SK-N-MC (cell line): ENCODE data around the gene EFCAB8.

ENCODE experiments used
- DNase-seq: peaks from one replicate; pipeline ENCODE4 v3.0.0-alpha.2; 2011; ENCODE audit warnings: low read depth, low spot score
- H3K27ac ChIP-seq: fragments of 200-600 bp; sonication (generic); 2 replicates; pipeline ENCODE4 v1.5.1; 2016; ENCODE audit warnings: mixed run types
- H3K36me3 ChIP-seq: fragments of 200-600 bp; sonication (generic); 2 replicates; pipeline ENCODE4 v1.6.1; 2017; ENCODE audit warnings: antibody characterized with exemption, low read length, mixed read lengths; ENCODE audit not compliant: insufficient read depth
- H3K4me3 ChIP-seq: fragments of 200-600 bp; sonication (generic); 2 replicates; pipeline ENCODE4 v1.5.1; 2016
- H3K9ac ChIP-seq: fragments of 200-600 bp; sonication (generic); 2 replicates; pipeline ENCODE4 v1.8.0; 2017; ENCODE audit warnings: mixed run types, mixed read lengths; ENCODE audit not compliant: insufficient read length
- H3K9me3 ChIP-seq: fragments of 200-600 bp; sonication (generic); 2 replicates; pipeline ENCODE4 v1.6.1; 2017; ENCODE audit warnings: low read depth, mild to moderate bottlenecking, antibody characterized with exemption, low read length, moderate library complexity, mixed read lengths
- EZH2 ChIP-seq: fragments of 200-600 bp; sonication (generic); IDR thresholded peaks from one replicate; pipeline ENCODE4 v1.6.1; 2017; ENCODE audit warnings: antibody characterized with exemption
- FOXP2 ChIP-seq: optimal IDR thresholded peaks from 2 replicates; pipeline ENCODE3; 2011; ENCODE audit warnings: mild to moderate bottlenecking, moderate library complexity; ENCODE audit not compliant: insufficient read depth; ENCODE audit errors: extremely low read length, control extremely low read depth
- POLR2AphosphoS5 ChIP-seq: IDR thresholded peaks from 2 replicates; pipeline ENCODE4 v1.6.1; 2012; ENCODE audit warnings: mild to moderate bottlenecking, low read depth, low read length, borderline replicate concordance

The EFCAB8 gene

DNA sequence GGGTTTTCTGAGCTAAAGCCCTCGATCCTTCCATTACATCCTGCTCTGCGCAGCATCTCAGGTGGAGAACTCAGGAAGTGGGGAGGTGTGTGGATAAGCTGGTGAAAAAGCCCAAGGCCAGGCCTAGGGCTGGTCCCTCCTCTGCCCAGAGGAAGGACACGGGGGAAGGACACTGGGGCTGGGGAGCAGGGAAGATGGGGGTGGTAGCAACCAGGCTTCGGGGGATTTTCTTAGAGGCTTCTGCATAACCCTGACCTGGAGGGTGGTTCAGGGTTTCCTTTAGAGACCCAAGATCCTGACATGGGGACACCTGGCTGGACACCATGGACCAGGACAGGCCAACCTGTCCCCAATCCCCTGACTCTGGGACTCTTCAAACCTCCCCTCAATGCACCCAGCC lies 107.7 kb downstream of the EFCAB8 start:
- Histone ChIP-seq H3K27ac (no peak overlapping the region), H3K4me3 (no peak overlapping the region), H3K36me3 (no peaks in the 10 kb centered on the region), H3K9ac (no peak overlapping the region), H3K9me3 (no peaks in the 10 kb centered on the region)
- no peak for DNase-seq
- no peak for TF ChIP-seq POLR2AphosphoS5
- no peak for TF ChIP-seq FOXP2
- TF ChIP-seq EZH2, result no peak

DNA sequence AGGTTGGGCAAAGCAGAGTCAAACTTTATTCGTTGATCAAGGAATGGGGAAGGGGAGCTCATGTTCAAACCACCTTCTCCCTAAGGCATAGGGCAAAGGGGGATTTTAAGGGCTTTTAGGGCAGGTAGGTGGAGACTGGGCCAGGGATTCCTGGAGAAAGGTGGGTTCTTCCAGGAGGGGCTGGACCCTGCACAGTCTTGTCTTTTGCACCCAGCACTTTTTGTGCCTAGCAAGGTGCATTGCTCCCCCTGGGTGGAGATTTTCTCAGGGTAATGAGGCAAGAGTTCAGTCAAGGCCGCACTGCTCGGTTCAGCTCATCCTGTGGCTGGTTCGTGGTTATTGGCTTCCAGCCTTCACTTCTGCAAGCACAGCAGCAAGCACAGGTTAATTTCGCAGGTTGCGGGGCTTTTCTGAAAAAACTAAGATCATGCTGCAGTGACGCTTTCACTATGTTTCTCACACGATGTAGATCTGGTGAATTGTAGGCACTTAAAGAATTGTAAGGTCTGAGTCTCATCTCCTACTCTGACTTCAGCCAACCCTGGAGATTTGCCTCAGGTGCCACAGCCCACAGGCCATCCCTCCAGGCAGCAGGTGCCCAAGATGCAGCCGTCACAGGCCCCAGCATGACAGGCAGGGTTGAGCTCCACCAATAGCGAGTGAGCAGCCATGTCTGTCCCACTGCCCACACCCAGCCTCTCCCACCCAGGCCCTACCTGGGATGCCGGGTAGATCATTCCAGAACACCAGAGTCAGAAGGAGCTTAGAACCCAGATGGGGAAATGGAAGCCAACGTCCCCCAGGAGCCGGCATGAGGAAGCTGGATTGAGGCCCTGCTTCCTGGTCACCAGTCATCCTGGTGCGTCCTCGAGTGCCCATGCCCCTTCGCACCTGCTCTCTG lies 108.4 kb downstream of the EFCAB8 start:
- no peak for DNase-seq
- no peaks in the 10 kb centered on the region for H3K36me3 ChIP-seq
- no peaks in the 10 kb centered on the region for H3K9me3 ChIP-seq
- TF ChIP-seq FOXP2, result no peak
- TF ChIP-seq POLR2AphosphoS5, result no peak
- no peak for TF ChIP-seq EZH2
- H3K9ac ChIP-seq, result no peak overlapping the region
- H3K4me3 ChIP-seq, result no peak overlapping the region
- H3K27ac ChIP-seq, result no peak overlapping the region

DNA sequence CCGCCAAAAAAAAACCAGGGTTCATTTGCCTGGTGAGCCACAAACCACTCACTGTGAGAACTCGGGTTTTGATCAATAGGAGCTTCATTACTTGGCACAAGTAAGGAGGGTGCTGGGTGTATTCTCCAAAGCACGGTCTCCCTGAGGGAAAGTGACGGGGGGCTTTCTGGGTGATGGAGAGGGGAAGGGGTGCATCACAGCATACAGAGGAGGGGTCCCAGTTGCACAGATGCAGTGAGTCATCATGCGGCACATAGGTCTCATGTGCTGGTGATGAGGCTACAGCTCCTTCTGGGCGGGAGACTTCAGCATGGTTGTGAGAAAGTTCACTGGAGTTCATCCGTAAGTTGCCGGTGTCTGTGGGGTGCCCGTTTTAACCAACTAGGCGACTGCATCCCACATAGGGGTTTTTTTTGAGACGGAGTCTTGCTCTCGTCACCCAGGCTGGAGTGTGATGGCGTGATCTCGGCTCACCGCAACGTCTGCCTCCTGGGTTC lies 109.3 kb downstream of the EFCAB8 start:
- H3K9me3 ChIP-seq, result no peaks in the 10 kb centered on the region
- no peaks in the 10 kb centered on the region for H3K36me3 ChIP-seq
- DNase-seq, result no peak
- H3K9ac ChIP-seq, result no peak overlapping the region
- TF ChIP-seq POLR2AphosphoS5, result no peak
- no peak for TF ChIP-seq FOXP2
- TF ChIP-seq EZH2, result no peak
- H3K27ac ChIP-seq, result no peak overlapping the region
- H3K4me3 ChIP-seq, result no peak overlapping the region

DNA sequence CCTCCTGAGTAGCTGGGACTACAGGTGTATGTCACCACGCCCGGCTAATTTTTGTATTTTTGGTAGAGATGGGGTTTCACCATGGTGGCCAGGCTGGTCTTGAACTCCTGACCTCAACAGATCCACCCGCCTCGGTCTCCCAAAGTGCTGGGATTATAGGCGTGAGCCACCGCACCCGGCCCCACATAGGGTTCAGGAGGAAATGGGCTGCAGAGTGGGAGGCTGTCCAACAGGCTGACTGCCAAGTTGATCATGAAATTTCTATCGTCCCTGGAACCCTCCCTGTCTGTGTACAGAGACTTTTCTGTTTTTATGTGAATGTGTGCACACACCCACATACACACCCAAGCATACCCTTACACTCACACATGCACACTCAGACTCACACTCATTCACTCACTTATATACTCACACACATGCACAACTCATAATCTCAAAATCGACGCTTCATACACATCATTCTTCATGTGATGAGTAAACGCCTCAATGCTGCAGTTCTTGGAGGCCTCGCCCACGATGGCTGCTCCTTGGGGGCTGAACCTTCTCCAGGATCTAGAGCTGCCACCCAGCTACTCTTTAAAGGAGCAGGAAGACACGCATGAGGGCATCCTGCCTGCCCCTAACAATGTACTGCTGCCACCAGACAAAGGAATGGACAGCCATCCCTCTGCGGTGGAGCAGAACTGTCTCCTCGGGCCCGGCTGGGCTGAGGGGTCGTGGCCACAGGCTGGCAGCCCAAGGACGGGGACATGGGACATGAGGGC lies 109.9 kb downstream of the EFCAB8 start:
- no peak overlapping the region for H3K27ac ChIP-seq
- no peaks in the 10 kb centered on the region for H3K36me3 ChIP-seq
- DNase-seq, result no peak
- no peak overlapping the region for H3K9ac ChIP-seq
- no peak overlapping the region for H3K4me3 ChIP-seq
- TF ChIP-seq POLR2AphosphoS5 (no peak), FOXP2 (no peak), EZH2 (no peak)
- no peaks in the 10 kb centered on the region for H3K9me3 ChIP-seq

DNA sequence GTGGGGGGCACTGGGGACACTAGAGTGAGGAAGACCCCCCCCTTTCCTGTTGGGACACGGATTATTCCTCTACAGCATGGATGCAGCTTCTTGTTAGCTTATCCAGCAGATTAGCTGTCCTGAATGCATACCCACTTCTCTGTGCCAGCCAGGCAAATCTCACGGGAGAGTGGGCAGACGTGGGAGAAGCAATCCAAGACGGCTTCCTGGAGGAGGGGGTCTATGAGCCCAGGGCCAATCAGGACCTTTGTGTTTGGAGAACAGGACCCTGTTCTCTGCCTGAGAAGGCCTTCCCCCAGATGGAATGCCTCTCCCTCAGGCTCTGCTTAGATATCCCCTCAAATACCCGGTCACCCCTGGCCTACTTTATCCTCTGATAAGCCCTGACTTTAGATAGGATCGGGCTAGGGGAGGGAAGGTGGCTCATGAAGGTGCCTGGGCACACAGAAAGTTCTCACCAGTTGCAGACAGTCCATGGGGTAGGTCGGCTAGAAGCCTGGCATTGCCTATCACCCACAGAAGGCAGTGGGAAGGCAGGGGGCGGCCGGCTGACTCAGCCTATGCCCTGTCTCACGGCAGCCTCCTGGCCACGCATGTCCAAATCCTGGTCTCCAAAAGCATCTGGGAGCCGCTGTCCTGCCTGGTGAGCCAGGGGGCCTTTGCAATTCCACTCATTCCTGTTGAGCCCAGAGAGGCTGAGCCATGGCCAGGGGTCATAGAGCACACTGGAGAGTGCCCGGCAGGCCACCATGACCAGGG lies 110.8 kb downstream of the EFCAB8 start:
- Histone ChIP-seq H3K36me3 (no peaks in the 10 kb centered on the region), H3K9me3 (no peaks in the 10 kb centered on the region), H3K4me3 (no peak overlapping the region), H3K9ac (no peak overlapping the region), H3K27ac (no peak overlapping the region)
- TF ChIP-seq FOXP2 (no peak), EZH2 (no peak), POLR2AphosphoS5 (no peak)
- DNase-seq, result no peak

DNA sequence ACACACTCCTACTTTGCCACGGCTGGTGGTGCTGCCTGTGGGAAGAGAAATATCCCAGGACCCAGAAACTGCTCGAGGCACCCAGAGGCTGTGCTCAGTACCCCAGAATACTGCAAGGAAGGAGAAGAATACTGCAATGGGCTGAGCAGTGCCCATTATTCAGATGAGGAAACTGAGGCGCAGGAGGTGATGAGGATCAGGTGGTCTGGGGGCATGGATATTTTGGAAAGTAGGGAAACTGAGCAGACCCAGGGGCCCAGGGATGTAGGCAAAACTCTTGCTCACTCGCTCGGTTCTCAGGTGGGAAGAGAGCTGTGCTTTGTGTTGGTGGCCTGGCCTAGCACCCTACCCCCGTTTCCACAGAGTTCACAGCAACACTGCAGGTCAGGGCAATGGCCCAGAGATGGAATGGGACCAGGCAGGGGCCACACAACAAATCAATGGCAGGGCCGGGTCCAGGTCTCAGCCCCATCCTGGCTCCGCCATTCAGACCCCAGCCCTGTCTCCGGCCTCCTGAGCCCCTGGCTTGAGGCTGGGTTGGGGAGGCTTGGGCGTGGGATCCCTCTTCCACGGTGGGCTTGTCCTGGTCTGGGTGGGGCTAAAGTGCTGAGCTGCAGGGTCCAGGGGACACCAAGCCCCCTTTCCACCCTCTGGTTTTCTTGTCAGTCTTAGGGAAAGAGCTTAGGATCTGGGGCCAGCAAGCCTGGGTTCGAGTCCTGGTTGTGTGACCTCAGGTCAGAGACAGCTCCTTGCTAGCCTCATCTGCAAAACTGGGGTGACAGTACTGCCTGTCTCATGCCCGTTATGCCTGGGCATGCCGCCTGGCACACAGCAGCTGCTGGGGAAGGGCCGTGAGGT lies 111.6 kb downstream of the EFCAB8 start:
- Histone ChIP-seq H3K9ac (no peak overlapping the region), H3K27ac (no peak overlapping the region), H3K4me3 (no peak overlapping the region), H3K36me3 (no peaks in the 10 kb centered on the region), H3K9me3 (no peaks in the 10 kb centered on the region)
- no peak for TF ChIP-seq EZH2
- no peak for TF ChIP-seq POLR2AphosphoS5
- no peak for TF ChIP-seq FOXP2
- DNase-seq, result no peak

DNA sequence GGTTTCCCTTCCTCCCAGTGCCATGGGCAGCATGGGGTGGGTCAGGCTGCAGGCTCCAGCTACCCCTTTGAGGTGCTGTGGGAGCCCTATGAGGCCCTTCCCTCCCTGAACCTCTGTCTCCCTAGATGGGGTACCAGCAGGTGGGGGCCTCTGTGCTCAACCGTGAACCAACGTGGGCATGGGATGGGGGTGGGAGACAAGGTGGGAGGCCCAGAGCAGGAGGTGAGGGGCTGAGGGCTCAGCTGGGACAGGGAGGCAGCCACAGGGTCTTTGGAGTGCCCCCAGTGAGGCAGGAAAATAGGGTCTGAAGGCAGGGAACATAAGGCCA lies 112.2 kb downstream of the EFCAB8 start:
- DNase-seq, result no peak
- no peak overlapping the region for H3K9ac ChIP-seq
- H3K27ac ChIP-seq, result no peak overlapping the region
- H3K36me3 ChIP-seq, result no peaks in the 10 kb centered on the region
- TF ChIP-seq POLR2AphosphoS5 (no peak), EZH2 (no peak), FOXP2 (no peak)
- H3K4me3 ChIP-seq, result no peak overlapping the region
- no peaks in the 10 kb centered on the region for H3K9me3 ChIP-seq
